Mesothelial cell of epicardium (in vitro differentiated cells): ENCODE data around the gene SIAH2. TPM values are rescaled to one million over a fixed set of nuclear protein-coding genes. Genes with fewer than 3 reads are reported as not detected.

Experiments used
- DNase-seq, 2 experiments: peaks; one replicate each; pipeline ENCODE4 v3.0.0; 2021; ENCODE audit warnings: low spot score in 2 of 2; ENCODE audit not compliant: unreplicated experiment in 2 of 2
- H3K27ac Mint-ChIP-seq: 2 replicates; pipeline ENCODE4 v1.8.0; 2021; ENCODE audit warnings: mixed read lengths
- H3K27me3 Mint-ChIP-seq: 2 replicates; pipeline ENCODE4 v1.8.0; 2021; ENCODE audit warnings: low read depth, mixed read lengths
- H3K36me3 Mint-ChIP-seq: 2 replicates; pipeline ENCODE4 v1.8.0; 2021; ENCODE audit warnings: mixed read lengths
- H3K4me1 Mint-ChIP-seq: 2 replicates; pipeline ENCODE4 v1.8.0; 2021; ENCODE audit warnings: mixed read lengths
- H3K4me3 Mint-ChIP-seq: 2 replicates; pipeline ENCODE4 v1.8.0; 2021; ENCODE audit warnings: mild to moderate bottlenecking, moderate library complexity, mixed read lengths
- H3K9me3 Mint-ChIP-seq: 2 replicates; pipeline ENCODE4 v1.8.0; 2021; ENCODE audit warnings: mixed read lengths
- CTCF ChIP-seq: fragments of 200-600 bp; sonication (generic); IDR thresholded peaks from one replicate; pipeline ENCODE4 v1.5.0; 2021; ENCODE audit warnings: antibody characterized with exemption; ENCODE audit not compliant: unreplicated experiment
- total RNA-seq: library from RNA; stranded (reverse); gene quantifications from 3 replicates; pipeline ENCODE4 v1.2.1, GENCODE V29; 2021

Gene SIAH2
- total RNA-seq, 1 donor from 2014 or later, result 9.5 TPM

GRCh38 chr3:150720444-150720843, 42.5 kb downstream of the SIAH2 start:
- H3K4me1 Mint-ChIP-seq, result peaks cover 11% of the 10 kb centered on the region
- DNase-seq, result no peak
- H3K36me3 Mint-ChIP-seq, result peaks cover 2% of the 10 kb centered on the region
- H3K27ac Mint-ChIP-seq, result no peak overlapping the region
- H3K9me3 Mint-ChIP-seq, result peaks cover 9% of the 10 kb centered on the region
- TF ChIP-seq CTCF, result no peak
- H3K27me3 Mint-ChIP-seq, result no peaks in the 10 kb centered on the region
- H3K4me3 Mint-ChIP-seq, result no peak overlapping the region

GRCh38 chr3:150710097-150710496, 52.9 kb downstream of the SIAH2 start:
- no peak for DNase-seq
- peaks cover 61% of the 10 kb centered on the region for H3K36me3 Mint-ChIP-seq
- no peak overlapping the region for H3K27ac Mint-ChIP-seq

GRCh38 chr3:150703756-150704344, 59.1 kb downstream of the SIAH2 start, which contains the start of gene ERICH6:
ERICH6 (minus strand) TSS chr3:150703920; CDS start chr3:150703898, 22 bp downstream.
- peak within 1 kb of the TSS; percentile 93 for H3K4me3 Mint-ChIP-seq
- DNase-seq, result peak; percentile 76 to 87
- peaks cover 15% of the 10 kb centered on the region for H3K9me3 Mint-ChIP-seq
- no peaks in the 10 kb centered on the region for H3K4me1 Mint-ChIP-seq
- H3K27ac Mint-ChIP-seq, result peak within 1 kb of the TSS; percentile 91
- peaks cover 1% of the 10 kb centered on the region for H3K27me3 Mint-ChIP-seq
- H3K36me3 Mint-ChIP-seq, result peaks cover 18% of the 10 kb centered on the region
- TF ChIP-seq CTCF, result no peak

More at GRCh38 chr3:150710097-150710496, 52.9 kb downstream of the SIAH2 start:
- Mint-ChIP-seq H3K4me3 (no peak overlapping the region), H3K4me1 (no peaks in the 10 kb centered on the region), H3K9me3 (peaks cover 51% of the 10 kb centered on the region), H3K27me3 (no peaks in the 10 kb centered on the region)
- TF ChIP-seq CTCF, result no peak

GRCh38 chr3:150703299-150703755, 59.6 kb downstream of the SIAH2 start:
- Mint-ChIP-seq H3K36me3 (peaks cover 13% of the 10 kb centered on the region), H3K27me3 (peaks cover 1% of the 10 kb centered on the region), H3K4me1 (no peaks in the 10 kb centered on the region), H3K9me3 (peaks cover 10% of the 10 kb centered on the region), H3K4me3 (peak overlapping the region; percentile 93), H3K27ac (peak overlapping the region; percentile 91)
- DNase-seq, result peak in 1 of 2 experiments; percentile 48
- no peak for TF ChIP-seq CTCF

- no peak overlapping the region for H3K4me3 Mint-ChIP-seq
- H3K27ac Mint-ChIP-seq, result no peak overlapping the region
- DNase-seq, result no peak
- peaks cover 7% of the 10 kb centered on the region for H3K9me3 Mint-ChIP-seq
- H3K27me3 Mint-ChIP-seq, result peaks cover 1% of the 10 kb centered on the region
- no peaks in the 10 kb centered on the region for H3K4me1 Mint-ChIP-seq
- H3K36me3 Mint-ChIP-seq, result no peaks in the 10 kb centered on the region
- no peak for TF ChIP-seq CTCF
Measured at GRCh38 chr3:150699068-150699639, 63.8 kb downstream of the SIAH2 start.
